ENCODE data around the gene SIRPB2.

GRCh38 chr20:1473246-1474220 is 17.7 kb downstream of the SIRPB2 start:
- TF ChIP-seq CTCF (IDR thresholded peaks at IDR 0.05; ENCODE audit: low read depth, low read length, poor library complexity, severe bottlenecking), result no peak
- no peak for TF ChIP-seq EZH2phosphoT487 (IDR thresholded peaks at IDR 0.05; ENCODE audit: borderline replicate concordance, low read length)

Data from DOHH2 (cell line).